ENCODE measurements around the gene ACTR8.

- no peak for TF ChIP-seq CTCF (IDR thresholded peaks at IDR 0.05; ENCODE audit: low read depth, low read length, poor library complexity, severe bottlenecking)
- no peak for TF ChIP-seq EZH2phosphoT487 (IDR thresholded peaks at IDR 0.05; ENCODE audit: borderline replicate concordance, low read length)
Measured at GRCh38 chr3:53891497-53892285, 9.7 kb upstream of the ACTR8 start, which contains the start of gene SELENOK.
